Measurements from ENCODE around the gene PRKCSH. TPM values are rescaled to one million over a fixed set of nuclear protein-coding genes. Genes with fewer than 3 reads are reported as not detected.

PRKCSH gene
- total RNA-seq, 4 donors from 2014 or later = 45.0 to 109 (median 76.1) TPM

DNA sequence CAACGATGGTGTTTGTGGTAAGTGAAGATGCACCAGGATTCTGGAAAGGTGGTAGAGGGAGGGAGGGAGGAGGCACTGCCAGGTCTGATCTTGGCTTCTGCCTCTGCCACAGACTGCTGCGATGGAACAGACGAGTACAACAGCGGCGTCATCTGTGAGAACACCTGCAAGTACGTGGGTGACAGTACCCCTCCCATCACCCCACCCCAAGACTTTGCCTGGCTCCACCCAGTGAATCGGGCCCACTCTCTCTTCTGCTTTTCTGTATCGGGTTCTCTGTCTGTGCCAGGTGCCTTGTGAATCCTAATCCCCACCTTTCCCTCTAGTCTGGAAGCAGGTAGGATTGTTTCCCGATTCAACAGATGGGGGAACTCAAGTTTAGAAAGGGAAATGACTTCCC lies 2.5 kb downstream of the PRKCSH start:
- TF ChIP-seq, protein P1, sequence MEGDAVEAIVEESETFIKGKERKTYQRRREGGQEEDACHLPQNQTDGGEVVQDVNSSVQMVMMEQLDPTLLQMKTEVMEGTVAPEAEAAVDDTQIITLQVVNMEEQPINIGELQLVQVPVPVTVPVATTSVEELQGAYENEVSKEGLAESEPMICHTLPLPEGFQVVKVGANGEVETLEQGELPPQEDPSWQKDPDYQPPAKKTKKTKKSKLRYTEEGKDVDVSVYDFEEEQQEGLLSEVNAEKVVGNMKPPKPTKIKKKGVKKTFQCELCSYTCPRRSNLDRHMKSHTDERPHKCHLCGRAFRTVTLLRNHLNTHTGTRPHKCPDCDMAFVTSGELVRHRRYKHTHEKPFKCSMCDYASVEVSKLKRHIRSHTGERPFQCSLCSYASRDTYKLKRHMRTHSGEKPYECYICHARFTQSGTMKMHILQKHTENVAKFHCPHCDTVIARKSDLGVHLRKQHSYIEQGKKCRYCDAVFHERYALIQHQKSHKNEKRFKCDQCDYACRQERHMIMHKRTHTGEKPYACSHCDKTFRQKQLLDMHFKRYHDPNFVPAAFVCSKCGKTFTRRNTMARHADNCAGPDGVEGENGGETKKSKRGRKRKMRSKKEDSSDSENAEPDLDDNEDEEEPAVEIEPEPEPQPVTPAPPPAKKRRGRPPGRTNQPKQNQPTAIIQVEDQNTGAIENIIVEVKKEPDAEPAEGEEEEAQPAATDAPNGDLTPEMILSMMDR (IDR thresholded peaks at IDR 0.05; ENCODE audit: low read depth) = no peak

DNA sequence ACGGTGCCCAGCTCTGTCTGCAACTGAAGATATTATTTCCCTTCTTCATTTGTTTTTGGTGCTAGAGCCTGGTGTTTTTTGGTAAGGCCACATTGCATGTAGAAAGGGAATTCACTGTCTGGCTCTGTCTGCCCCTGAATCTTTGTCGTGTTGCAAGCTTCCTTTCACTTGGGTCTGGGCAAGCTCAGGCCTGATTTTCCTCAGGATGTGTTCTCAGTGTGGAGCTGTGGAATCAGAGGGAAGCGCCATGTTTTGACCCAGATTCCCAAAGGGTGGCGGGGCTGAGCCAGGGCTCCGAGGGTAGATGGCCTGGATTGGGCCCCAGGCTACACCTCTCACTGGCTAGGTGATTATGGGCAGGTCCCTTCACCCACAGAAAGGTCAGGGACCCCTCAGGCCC lies 8.6 kb downstream of the PRKCSH start:
- TF ChIP-seq, protein P1 (IDR thresholded peaks at IDR 0.05; ENCODE audit: low read depth) = no peak

DNA sequence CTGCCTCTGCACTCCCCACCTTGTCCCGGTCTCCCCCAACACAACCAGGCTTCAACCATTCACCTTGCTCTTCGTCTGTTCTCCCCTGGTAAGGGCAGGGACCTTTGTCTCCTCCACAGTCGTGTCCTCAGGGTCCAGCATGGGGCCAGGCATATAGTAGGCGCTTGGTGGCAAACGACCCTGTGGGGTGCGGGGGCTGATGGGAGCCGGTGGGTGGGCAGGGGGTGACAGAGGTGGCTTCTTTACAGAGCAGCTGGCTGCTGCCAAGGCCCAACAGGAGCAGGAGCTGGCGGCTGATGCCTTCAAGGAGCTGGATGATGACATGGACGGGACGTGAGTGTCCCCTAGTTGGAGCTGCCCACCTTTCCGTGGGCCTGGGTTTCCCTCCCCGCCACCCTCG lies 9.7 kb downstream of the PRKCSH start:
- TF ChIP-seq, protein P1 (IDR thresholded peaks at IDR 0.05; ENCODE audit: low read depth) = no peak

DNA sequence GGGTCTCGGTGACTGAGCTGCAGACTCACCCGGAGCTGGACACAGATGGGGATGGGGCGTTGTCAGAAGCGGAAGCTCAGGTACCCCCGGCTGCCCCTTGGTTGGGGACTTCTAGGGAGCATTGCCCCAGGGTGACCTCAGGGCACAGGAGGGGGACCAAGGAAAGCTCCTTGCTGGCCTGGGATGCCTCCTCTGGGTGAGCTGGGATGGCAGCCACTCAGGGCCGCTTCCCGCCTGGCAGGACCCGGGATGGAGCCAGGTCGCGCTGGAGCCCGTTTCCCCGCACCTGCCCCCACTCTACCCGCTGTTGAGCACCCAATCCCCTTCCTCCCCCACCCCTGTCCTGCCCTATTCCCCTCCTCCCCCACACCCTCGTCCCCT lies 10.8 kb downstream of the PRKCSH start:
- TF ChIP-seq, protein P1 (IDR thresholded peaks at IDR 0.05; ENCODE audit: low read depth) = no peak

DNA sequence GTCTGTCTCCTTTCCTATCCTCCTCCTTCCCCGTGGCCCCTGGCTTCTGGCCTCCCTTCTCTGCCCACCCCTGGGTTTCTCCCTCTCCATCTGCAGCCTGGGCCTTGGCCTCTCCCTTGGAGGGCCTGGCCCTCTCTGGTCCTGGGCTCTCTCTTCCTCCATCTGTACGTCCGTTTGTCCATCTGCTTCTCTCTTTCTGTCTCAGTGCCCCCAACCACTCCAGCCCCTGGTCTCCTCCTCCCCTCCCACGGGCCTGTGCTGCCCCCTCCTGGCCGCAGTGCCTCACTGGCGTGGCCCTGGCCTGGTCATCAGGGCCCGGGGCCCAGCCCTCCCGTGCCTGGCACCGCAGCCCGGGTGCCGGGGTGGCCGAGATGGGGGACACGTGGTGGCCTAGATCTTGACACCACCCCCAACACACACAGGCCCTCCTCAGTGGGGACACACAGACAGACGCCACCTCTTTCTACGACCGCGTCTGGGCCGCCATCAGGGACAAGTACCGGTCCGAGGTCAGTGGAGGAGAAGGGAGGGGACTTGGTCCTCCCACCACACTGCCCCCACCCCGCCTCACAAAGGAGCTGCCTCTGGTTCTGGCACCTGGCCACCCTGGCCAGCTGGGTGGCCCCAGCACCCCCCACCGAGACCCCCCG lies 11.3 kb downstream of the PRKCSH start:
- TF ChIP-seq, protein P1 (IDR thresholded peaks at IDR 0.05; ENCODE audit: low read depth) = no peak

DNA sequence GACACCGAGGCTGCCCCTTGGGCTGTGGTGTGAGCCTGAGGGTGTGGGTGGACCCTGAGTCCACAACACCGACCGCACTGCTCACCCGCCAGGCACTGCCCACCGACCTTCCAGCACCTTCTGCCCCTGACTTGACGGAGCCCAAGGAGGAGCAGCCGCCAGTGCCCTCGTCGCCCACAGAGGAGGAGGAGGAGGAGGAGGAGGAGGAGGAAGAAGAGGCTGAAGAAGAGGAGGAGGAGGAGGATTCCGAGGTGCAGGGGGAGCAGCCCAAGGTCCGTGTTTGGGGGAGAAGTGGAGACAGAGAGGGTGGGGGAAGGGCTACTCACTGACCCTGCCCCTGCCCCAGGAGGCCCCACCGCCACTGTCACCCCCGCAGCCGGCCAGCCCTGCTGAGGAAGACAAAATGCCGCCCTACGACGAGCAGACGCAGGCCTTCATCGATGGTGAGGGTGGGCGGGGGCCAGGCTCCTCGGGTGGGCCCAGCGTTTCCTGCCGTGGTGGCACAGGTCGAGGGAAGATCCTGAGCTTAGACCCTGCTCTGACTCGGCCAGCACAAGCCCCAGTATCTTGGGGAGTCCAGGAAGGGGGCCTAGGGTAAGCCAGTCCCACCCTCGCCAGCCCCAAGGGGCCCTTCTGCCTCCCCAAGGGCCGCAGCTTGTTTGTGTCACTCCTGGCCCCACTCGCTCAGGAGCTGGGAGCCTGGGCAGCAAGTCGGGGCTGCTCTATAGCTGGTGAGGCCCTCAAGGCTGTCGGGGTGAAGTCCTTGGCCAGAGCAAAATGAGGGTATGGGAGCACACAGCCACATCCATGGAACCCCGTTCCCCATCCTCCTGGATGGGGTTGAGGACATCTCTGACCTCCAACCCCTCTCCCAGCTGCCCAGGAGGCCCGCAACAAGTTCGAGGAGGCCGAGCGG lies 12.2 kb downstream of the PRKCSH start:
- TF ChIP-seq, protein P1 (IDR thresholded peaks at IDR 0.05; ENCODE audit: low read depth) = no peak

DNA sequence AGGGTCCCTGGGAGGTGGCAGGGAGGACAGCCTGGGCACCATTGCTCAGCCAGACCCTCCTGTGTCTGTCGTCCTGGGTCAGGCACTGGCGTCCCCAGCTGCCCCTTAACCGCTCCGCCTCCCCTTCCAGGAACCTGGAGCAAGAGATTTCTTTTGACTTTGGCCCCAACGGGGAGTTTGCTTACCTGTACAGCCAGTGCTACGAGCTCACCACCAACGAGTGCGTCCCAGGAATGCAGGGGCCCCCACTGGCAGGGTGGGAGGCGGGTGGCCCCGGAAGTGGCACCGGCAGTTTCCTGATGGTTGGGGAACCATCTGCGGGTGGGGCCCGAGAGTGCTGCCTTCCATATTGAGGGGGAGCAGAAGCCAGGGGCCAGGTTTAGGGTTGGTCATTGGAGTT lies 13.0 kb downstream of the PRKCSH start:
- TF ChIP-seq, protein P1 (IDR thresholded peaks at IDR 0.05; ENCODE audit: low read depth) = no peak

All from subcutaneous adipose tissue (tissue), 4 donors.